Mesenchymal stem cell (in vitro differentiated cells and primary cell): ENCODE data around the gene C15orf39.

ENCODE experiments used
- DNase-seq: peaks from one replicate; pipeline ENCODE4 v3.0.0-alpha.2; 2013
- H2AFZ ChIP-seq: one replicate; pipeline ENCODE4 v1.6.1; 2013; ENCODE audit warnings: low read depth, mild to moderate bottlenecking, control low read depth, inconsistent platforms, low read length, moderate library complexity
- H2AK5ac ChIP-seq: 2 replicates; pipeline ENCODE4 v1.6.1; 2013; ENCODE audit warnings: low read length, moderate library complexity, mild to moderate bottlenecking, inconsistent platforms; ENCODE audit not compliant: severe bottlenecking
- H2BK120ac ChIP-seq: one replicate; pipeline ENCODE4 v1.6.1; 2013; ENCODE audit warnings: low read depth, mild to moderate bottlenecking, inconsistent platforms, low read length, moderate library complexity
- H2BK12ac ChIP-seq, 2 experiments: one replicate each; pipeline ENCODE4 v1.6.1; 2013; ENCODE audit warnings: inconsistent platforms in 2 of 2, low read length in 2 of 2, mild to moderate bottlenecking in 2 of 2, moderate library complexity in 2 of 2, control low read depth in 1 of 2
- H2BK15ac ChIP-seq: one replicate; pipeline ENCODE4 v1.6.1; 2013; ENCODE audit warnings: mild to moderate bottlenecking, low read depth, inconsistent platforms; ENCODE audit not compliant: poor library complexity, severe bottlenecking
- H2BK5ac ChIP-seq: 2 replicates; pipeline ENCODE4 v1.6.1; 2013; ENCODE audit warnings: low read depth, mild to moderate bottlenecking, low read length, control low read depth, inconsistent platforms; ENCODE audit not compliant: poor library complexity, severe bottlenecking
- H3K14ac ChIP-seq, 2 experiments: one replicate each; pipeline ENCODE4 v1.6.1; 2013; ENCODE audit warnings: inconsistent platforms in 2 of 2, low read length in 2 of 2, control low read depth in 1 of 2, mild to moderate bottlenecking in 1 of 2, moderate library complexity in 1 of 2
- H3K18ac ChIP-seq, 2 experiments: one replicate each; pipeline ENCODE4 v1.6.1; 2013; ENCODE audit warnings: inconsistent platforms in 2 of 2, low read length in 2 of 2, control low read depth in 1 of 2, low read depth in 1 of 2, mild to moderate bottlenecking in 1 of 2
- H3K23ac ChIP-seq, 2 experiments: one replicate each; pipeline ENCODE4 v1.6.1; 2013; ENCODE audit warnings: inconsistent platforms in 2 of 2, low read length in 2 of 2, mild to moderate bottlenecking in 2 of 2, moderate library complexity in 2 of 2, control low read depth in 1 of 2
- H3K27ac ChIP-seq: 2 replicates; pipeline ENCODE4 v1.5.1; 2013; ENCODE audit warnings: mild to moderate bottlenecking, moderate library complexity, low read length, control low read depth, inconsistent platforms; ENCODE audit not compliant: poor library complexity, severe bottlenecking
- H3K27me3 ChIP-seq, 2 experiments: 2 replicates each; pipeline versions ENCODE4 v1.6.1 to v1.7.0; 2013; ENCODE audit warnings: low read length in 2 of 2, mild to moderate bottlenecking in 2 of 2, moderate library complexity in 2 of 2, control low read depth in 1 of 2, inconsistent platforms in 1 of 2; ENCODE audit not compliant: control insufficient read depth in 1 of 2, insufficient read depth in 1 of 2
- H3K36me3 ChIP-seq, 2 experiments: 2 replicates each; pipeline versions ENCODE4 v1.6.1 to v1.7.0; 2013; ENCODE audit warnings: low read length in 2 of 2, control low read depth in 1 of 2, inconsistent platforms in 1 of 2, low read depth in 1 of 2, mild to moderate bottlenecking in 1 of 2; ENCODE audit not compliant: insufficient read depth in 2 of 2, control insufficient read depth in 1 of 2
- H3K4ac ChIP-seq, 2 experiments: one replicate each; pipeline ENCODE4 v1.6.1; 2013; ENCODE audit warnings: inconsistent platforms in 2 of 2, low read length in 2 of 2, mild to moderate bottlenecking in 2 of 2, moderate library complexity in 2 of 2, control low read depth in 1 of 2, low read depth in 1 of 2
- H3K4me1 ChIP-seq: 2 replicates; pipeline ENCODE4 v1.6.1; 2013; ENCODE audit warnings: low read depth, low read length, control low read depth; ENCODE audit not compliant: control insufficient read depth, insufficient read depth
- H3K4me2 ChIP-seq: 2 replicates; pipeline ENCODE4 v1.6.1; 2013; ENCODE audit warnings: low read length, mild to moderate bottlenecking, inconsistent platforms; ENCODE audit not compliant: poor library complexity, severe bottlenecking
- H3K4me3 ChIP-seq, 2 experiments: 2 replicates each; pipeline versions ENCODE4 v1.5.1 to v1.7.0; 2013; ENCODE audit warnings: low read length in 2 of 2, mild to moderate bottlenecking in 2 of 2, control low read depth in 1 of 2, low read depth in 1 of 2; ENCODE audit not compliant: insufficient read depth in 1 of 2
- H3K79me1 ChIP-seq: replicated peaks from 2 replicates; pipeline ENCODE4 v1.6.1; 2013; ENCODE audit warnings: mild to moderate bottlenecking, control low read depth, low read length, inconsistent platforms; ENCODE audit not compliant: poor library complexity, severe bottlenecking
- H3K9ac ChIP-seq: 2 replicates; pipeline ENCODE4 v1.7.0; 2013; ENCODE audit warnings: mild to moderate bottlenecking, low read length, moderate library complexity
- H3K9me3 ChIP-seq: 2 replicates; pipeline ENCODE4 v1.7.0; 2013; ENCODE audit warnings: mild to moderate bottlenecking, low read length; ENCODE audit not compliant: control insufficient read depth
- H4K8ac ChIP-seq: one replicate; pipeline ENCODE4 v1.6.1; 2013; ENCODE audit warnings: inconsistent platforms, mild to moderate bottlenecking, low read length, moderate library complexity
- H4K91ac ChIP-seq: one replicate; pipeline ENCODE4 v1.6.1; 2013; ENCODE audit warnings: mild to moderate bottlenecking, low read length, inconsistent platforms
- WGBS: methylation state at CpG from one replicate; pipeline ENCODE4 v1.1.7; 2013; ENCODE audit warnings: mixed read lengths; 5-methylcytosine and 5-hydroxymethylcytosine counted together

C15orf39 gene

DNA sequence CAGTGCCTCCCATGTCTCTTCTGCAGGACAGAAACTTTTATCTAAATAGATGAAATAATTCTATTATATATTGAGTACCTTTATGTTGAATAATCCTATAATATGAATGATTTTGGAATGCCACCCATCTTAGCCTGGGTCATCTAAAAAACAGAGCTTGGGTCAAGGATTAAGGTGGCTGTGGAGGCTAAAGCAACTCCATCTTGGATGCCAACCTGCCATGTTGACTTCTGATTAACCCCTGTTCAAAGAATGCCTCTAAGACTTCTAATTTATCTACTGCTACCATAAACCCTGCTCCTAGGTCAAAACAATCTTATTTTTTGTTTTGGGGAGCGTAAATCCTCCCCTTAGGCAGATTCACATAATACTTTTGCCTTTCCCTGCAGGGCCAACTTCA is 31.5 kb upstream of the C15orf39 start:
- peak overlapping the region; percentile 24 to 94 for H3K18ac ChIP-seq
- no peak overlapping the region for H2AFZ ChIP-seq
- 100% methylated on average over 1 of the region's 1 CpG for WGBS

DNA sequence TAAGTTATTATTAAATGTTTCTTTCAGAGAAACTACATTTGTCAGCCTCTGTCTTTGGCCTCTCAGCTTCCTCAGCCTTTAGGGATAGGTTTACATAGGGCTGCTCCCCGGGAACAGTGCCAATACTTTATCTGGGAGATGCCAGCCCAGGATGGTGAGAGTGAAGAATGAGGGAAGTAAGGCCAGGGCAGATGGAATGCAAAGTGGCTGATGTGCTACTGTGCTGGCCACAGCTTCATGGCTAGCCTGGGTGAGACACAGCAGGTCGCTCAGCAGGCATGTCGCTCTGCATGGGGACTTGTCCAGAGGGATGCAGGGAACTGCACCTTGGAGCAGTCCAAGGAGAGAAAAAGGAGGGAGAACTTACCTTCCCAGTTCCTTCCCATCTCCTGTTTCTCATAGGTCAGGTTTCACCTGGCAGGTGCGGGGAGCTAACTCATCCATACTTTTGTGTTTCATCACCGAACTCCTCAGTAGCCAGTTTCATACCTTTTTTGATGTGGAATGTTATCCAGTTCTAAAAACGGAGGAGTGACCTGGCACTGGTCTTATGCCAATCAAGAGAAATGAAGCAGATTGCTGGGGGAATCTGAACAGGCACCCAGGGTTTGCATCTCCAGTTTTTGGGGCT is 30.9 kb upstream of the C15orf39 start:
- peak overlapping the region in 1 of 2 experiments; percentile 91 for H3K4ac ChIP-seq
- DNase-seq = peak; percentile 14
- H4K8ac ChIP-seq = peak overlapping the region; percentile 4
- H2AFZ ChIP-seq = peak overlapping the region; percentile 51
- H2BK12ac ChIP-seq = peak overlapping the region; percentile 38 to 100
- H3K27ac ChIP-seq = no peak overlapping the region
- H2AK5ac ChIP-seq = no peak overlapping the region
- peaks cover 0 to 5% of the 10 kb centered on the region in 2 experiments for H3K27me3 ChIP-seq
- H2BK120ac ChIP-seq = peak overlapping the region; percentile 42
- peak overlapping the region; percentile 86 to 94 for H3K18ac ChIP-seq
- H3K4me3 ChIP-seq = no peak overlapping the region
- no peak overlapping the region for H3K4me2 ChIP-seq
- no peaks in the 10 kb centered on the region for H3K79me1 ChIP-seq
- no peak overlapping the region for H2BK15ac ChIP-seq
- 97% methylated on average over 6 of the region's 6 CpGs for WGBS
- peak overlapping the region in 1 of 2 experiments; percentile 89 for H3K14ac ChIP-seq
- H3K9ac ChIP-seq = no peak overlapping the region
- H3K23ac ChIP-seq = peak overlapping the region in 1 of 2 experiments; percentile 59
- H4K91ac ChIP-seq = peak overlapping the region; percentile 64
- H3K4me1 ChIP-seq = peaks cover 8% of the 10 kb centered on the region
- no peak overlapping the region for H2BK5ac ChIP-seq
- no peaks in the 10 kb centered on the region for H3K36me3 ChIP-seq
- peaks cover 3% of the 10 kb centered on the region for H3K9me3 ChIP-seq

More for the DNA sequence above, 31.5 kb upstream of the C15orf39 start:
- H3K27me3 ChIP-seq = peaks cover 0 to 5% of the 10 kb centered on the region in 2 experiments
- no peaks in the 10 kb centered on the region for H3K36me3 ChIP-seq
- H3K4me2 ChIP-seq = no peak overlapping the region
- no peak for DNase-seq
- no peak overlapping the region for H2BK5ac ChIP-seq
- no peak overlapping the region for H3K4me3 ChIP-seq
- H2BK120ac ChIP-seq = peak overlapping the region; percentile 22
- no peak overlapping the region for H2AK5ac ChIP-seq
- no peak overlapping the region for H4K91ac ChIP-seq
- H3K4me1 ChIP-seq = peaks cover 8% of the 10 kb centered on the region
- no peak overlapping the region for H3K4ac ChIP-seq
- H3K79me1 ChIP-seq = no peaks in the 10 kb centered on the region
- H3K23ac ChIP-seq = no peak overlapping the region
- H3K27ac ChIP-seq = no peak overlapping the region
- no peak overlapping the region for H2BK15ac ChIP-seq
- no peak overlapping the region for H4K8ac ChIP-seq
- H3K9me3 ChIP-seq = peaks cover 3% of the 10 kb centered on the region
- no peak overlapping the region for H2BK12ac ChIP-seq
- H3K9ac ChIP-seq = no peak overlapping the region
- H3K14ac ChIP-seq = no peak overlapping the region

DNA sequence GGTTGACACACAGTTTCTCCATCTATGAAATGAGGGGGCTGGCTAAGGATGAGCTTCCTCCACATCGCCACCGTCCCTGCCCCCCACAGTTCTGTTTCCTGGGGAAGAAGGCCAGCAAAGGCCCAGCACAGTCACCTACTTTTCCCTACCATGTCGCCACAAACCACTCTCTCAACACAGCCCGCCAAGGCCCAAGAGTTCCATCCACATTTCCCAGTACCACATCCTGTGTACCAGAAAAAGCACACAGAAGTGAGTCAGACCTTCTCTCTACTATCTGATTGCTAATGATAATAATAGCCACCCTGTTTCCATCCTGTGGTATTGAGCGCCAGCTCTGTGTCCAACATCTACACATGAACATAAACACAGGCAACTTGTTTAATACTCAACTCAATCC is 30.3 kb upstream of the C15orf39 start:
- Histone ChIP-seq H3K9me3 (peaks cover 3% of the 10 kb centered on the region), H2AFZ (peak overlapping the region; percentile 51), H2BK15ac (peak overlapping the region; percentile 54), H4K8ac (peak overlapping the region; percentile 36), H3K14ac (no peak overlapping the region), H3K4me2 (no peak overlapping the region), H2BK120ac (peak overlapping the region; percentile 42), H3K4me3 (no peak overlapping the region), H4K91ac (peak overlapping the region; percentile 46), H3K9ac (no peak overlapping the region), H2AK5ac (no peak overlapping the region), H3K18ac (peak overlapping the region in 1 of 2 experiments; percentile 66), H2BK12ac (peak overlapping the region in 1 of 2 experiments; percentile 82), H3K4ac (no peak overlapping the region), H3K79me1 (no peaks in the 10 kb centered on the region), H3K23ac (no peak overlapping the region), H3K4me1 (peaks cover 8% of the 10 kb centered on the region), H3K27me3 (peaks cover 0 to 5% of the 10 kb centered on the region in 2 experiments), H3K36me3 (no peaks in the 10 kb centered on the region), H3K27ac (no peak overlapping the region), H2BK5ac (no peak overlapping the region)
- WGBS = 18% methylated on average over 5 of the region's 5 CpGs
- peak; percentile 93 for DNase-seq

DNA sequence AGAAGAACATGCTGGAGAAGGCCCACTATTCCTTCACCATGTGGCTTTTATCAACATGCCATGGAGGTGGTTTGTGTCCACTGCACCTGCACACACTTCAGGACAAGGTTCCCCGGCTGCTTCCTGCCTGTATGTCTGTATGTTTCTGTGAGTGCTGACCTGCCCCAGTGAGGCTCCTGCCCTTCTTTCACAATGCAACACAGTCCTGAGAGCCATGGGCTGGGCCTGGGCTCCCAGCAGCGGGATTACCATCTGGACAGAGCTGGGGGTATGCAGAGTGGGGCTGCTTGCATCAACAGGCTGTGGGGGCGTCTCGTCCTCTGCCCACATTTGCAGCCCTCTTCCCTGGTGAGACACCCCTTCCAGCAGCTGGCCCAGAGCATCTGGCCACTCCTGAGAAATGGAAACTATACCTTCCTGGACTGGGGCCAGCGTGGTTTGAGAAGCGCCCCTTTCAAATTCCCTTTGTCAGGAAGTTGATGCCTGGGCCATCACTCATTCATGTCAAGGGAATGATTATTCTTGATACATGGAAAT is 29.3 kb upstream of the C15orf39 start:
- H4K8ac ChIP-seq = no peak overlapping the region
- H3K18ac ChIP-seq = peak overlapping the region in 1 of 2 experiments; percentile 73
- H2BK120ac ChIP-seq = no peak overlapping the region
- no peak overlapping the region for H3K4me3 ChIP-seq
- H2BK15ac ChIP-seq = no peak overlapping the region
- no peak overlapping the region for H3K23ac ChIP-seq
- no peak overlapping the region for H3K27ac ChIP-seq
- DNase-seq = no peak
- peak overlapping the region in 1 of 2 experiments; percentile 49 for H3K4ac ChIP-seq
- WGBS = 93% methylated on average over 4 of the region's 6 CpGs
- no peak overlapping the region for H2BK5ac ChIP-seq
- H2BK12ac ChIP-seq = peak overlapping the region in 1 of 2 experiments; percentile 99
- no peaks in the 10 kb centered on the region for H3K79me1 ChIP-seq
- peaks cover 0 to 13% of the 10 kb centered on the region in 2 experiments for H3K27me3 ChIP-seq
- no peak overlapping the region for H2AK5ac ChIP-seq
- peaks cover 3% of the 10 kb centered on the region for H3K9me3 ChIP-seq
- no peak overlapping the region for H4K91ac ChIP-seq
- H3K36me3 ChIP-seq = no peaks in the 10 kb centered on the region
- H3K9ac ChIP-seq = no peak overlapping the region
- H2AFZ ChIP-seq = no peak overlapping the region
- peak overlapping the region in 1 of 2 experiments; percentile 75 for H3K14ac ChIP-seq
- peaks cover 8% of the 10 kb centered on the region for H3K4me1 ChIP-seq
- no peak overlapping the region for H3K4me2 ChIP-seq
